ENCODE data around the gene SIPA1L3. TPM values are rescaled to one million over a fixed set of nuclear protein-coding genes. Genes with fewer than 3 reads are reported as not detected.
A peak's percentile ranks its signal among the peaks of the same experiment; 100 is the strongest.

Gene SIPA1L3
- total and polyA plus RNA-seq, 9 of the 15 experiments (the other 6 are each of a cell fraction or from before 2014, with no cell fraction given): 0.01 to 6.1 (median 2.5) TPM

GRCh38 chr19:38224014-38224862 lies 317.2 kb downstream of the SIPA1L3 start, which contains the start of gene DPF1 (continued):
- TF ChIP-seq ETS1 (conservative IDR thresholded peaks at IDR 0.05; ENCODE audit: control insufficient read depth, low read depth, low read length): peak; percentile 90
- no peak for TF ChIP-seq MAFG (tag; conservative IDR thresholded peaks at IDR 0.05)
- TF ChIP-seq FOS (IDR thresholded peaks at IDR 0.05; ENCODE audit: extremely low read depth, insufficient read length): peak; percentile 7
- peak; percentile 86 for TF ChIP-seq NKRF (IDR thresholded peaks at IDR 0.05; ENCODE audit: borderline replicate concordance)
- 0 out of 2 replicates have a peak, but pooled peaks have one; percentile 43 for TF ChIP-seq HNRNPL (IDR thresholded peaks at IDR 0.05; ENCODE audit: low read depth, low read length)
- TF ChIP-seq CREB1 (IDR thresholded peaks at IDR 0.05): peak; percentile 49; the same call in 1 of the 2 replicates
- peak; percentile 21; the same call in 1 of the 2 replicates for TF ChIP-seq CREB1 (CRISPR knock-in tag; IDR thresholded peaks at IDR 0.05)
- TF ChIP-seq THRB (CRISPR knock-in tag; conservative IDR thresholded peaks at IDR 0.05): no peak
- peak; percentile 74; the same call in 1 of the 2 replicates for TF ChIP-seq HLTF (IDR thresholded peaks at IDR 0.05)
- TF ChIP-seq ARID4B (CRISPR knock-in tag; IDR thresholded peaks at IDR 0.05): peak; percentile 86; the same call in 1 of the 2 replicates
- TF ChIP-seq TBL1XR1 (IDR thresholded peaks at IDR 0.05; ENCODE audit: low read length in 2 of 2): no peak
- TF ChIP-seq TBP (optimal IDR thresholded peaks at IDR 0.05; ENCODE audit: low read depth, low read length): peak; percentile 42
- no peak for TF ChIP-seq FOXA1 (IDR thresholded peaks at IDR 0.05; ENCODE audit: borderline replicate concordance)
- TF ChIP-seq RFX5 (IDR thresholded peaks at IDR 0.05; ENCODE audit: low read depth, low read length): no peak
- TF ChIP-seq YY1 (IDR thresholded peaks at IDR 0.05; ENCODE audit: borderline replicate concordance in 1 of 3, control insufficient read depth in 1 of 3, extremely low read depth in 1 of 3, insufficient read depth in 3 of 3, insufficient read length in 1 of 3, insufficient replicate concordance in 2 of 3, low read depth in 1 of 3, low read length in 2 of 3): peak in 2 of 3 experiments; percentile 86 to 91
- peak; percentile 74 for TF ChIP-seq CREM (IDR thresholded peaks at IDR 0.05; ENCODE audit: low read depth)
- TF ChIP-seq RFX7 (CRISPR knock-in tag; IDR thresholded peaks at IDR 0.05): no peak
- TF ChIP-seq NR1H2 (CRISPR knock-in tag; IDR thresholded peaks at IDR 0.05): no peak

Data from K562 (cell line).